Stimulated activated CD4-positive, alpha-beta T cell treated with anti-CD3 and anti-CD28 coated beads, Interleukin-4, amount 100 ng/mL, for 48 hours (primary cell): Measurements from ENCODE around the gene LARP4.
"Not testable (repeated sequence)": the region's sequence is repeated elsewhere in the genome, so short reads cannot be mapped to it uniquely, and the experiment has no call there.

ENCODE experiments used
- DNase-seq, 2 donors: peaks; one replicate each; pipeline ENCODE4 v3.0.0-alpha.2; 2020; ENCODE audit warnings: low read depth in 2 of 2

Gene LARP4

GRCh38 chr12:50400638-50401499 is at the start of gene LARP4:
LARP4 (plus strand) TSS chr12:50400885; CDS start chr12:50401011, 126 bp downstream.
- DNase-seq, result peak; percentile 84 to 90

- DNase-seq, result no peak
Observed at GRCh38 chr12:50351120-50352043, 49.3 kb upstream of the LARP4 start.

- no peak for DNase-seq
Observed at GRCh38 chr12:50353404-50353803, 47.3 kb upstream of the LARP4 start.

- DNase-seq, result no peak
Observed at GRCh38 chr12:50353869-50354593, 46.7 kb upstream of the LARP4 start.

GRCh38 chr12:50354908-50355307 is 45.8 kb upstream of the LARP4 start:
- no peak for DNase-seq

- DNase-seq, result no peak
Observed at GRCh38 chr12:50355365-50355764, 45.3 kb upstream of the LARP4 start.

- DNase-seq, result no peak
Observed at GRCh38 chr12:50362671-50363070, 38.0 kb upstream of the LARP4 start.

- DNase-seq, result no peak
Observed at GRCh38 chr12:50363141-50363540, 37.5 kb upstream of the LARP4 start.

- DNase-seq, result no peak
Observed at GRCh38 chr12:50365709-50366406, 34.8 kb upstream of the LARP4 start.

- DNase-seq, result not testable (repeated sequence)
Observed at GRCh38 chr12:50370672-50371071, 30.0 kb upstream of the LARP4 start.

- no peak for DNase-seq
Observed at GRCh38 chr12:50375802-50376201, 24.9 kb upstream of the LARP4 start.

- DNase-seq, result no peak
Observed at GRCh38 chr12:50380761-50381325, 19.8 kb upstream of the LARP4 start.

GRCh38 chr12:50387487-50387886 is 13.2 kb upstream of the LARP4 start:
- DNase-seq, result no peak

- DNase-seq, result no peak
Observed at GRCh38 chr12:50387972-50388478, 12.7 kb upstream of the LARP4 start.

GRCh38 chr12:50388793-50389192 is 11.9 kb upstream of the LARP4 start:
- DNase-seq, result not testable (repeated sequence)

GRCh38 chr12:50390316-50390741 is 10.4 kb upstream of the LARP4 start:
- DNase-seq, result no peak

- no peak for DNase-seq
Observed at GRCh38 chr12:50394469-50395029, 6.1 kb upstream of the LARP4 start.

GRCh38 chr12:50397117-50397650 is 3.5 kb upstream of the LARP4 start:
- no peak for DNase-seq

- no peak for DNase-seq
Observed at GRCh38 chr12:50398931-50399330, 1.8 kb upstream of the LARP4 start.

- DNase-seq, result no peak
Observed at GRCh38 chr12:50400104-50400637, 514 bp upstream of the LARP4 start.
